Measurements from ENCODE around the gene FXYD6.

Gene FXYD6

GRCh38 chr11:117921893-117922292, 45.4 kb upstream of the FXYD6 start:
- CTCF ChIA-PET = no interaction called here
- POLR2A ChIA-PET (ENCODE audit: low non-redundant PET) = no interaction called here
- no peak overlapping the region for H3K27ac ChIP-seq
- no peak for DNase-seq (ENCODE audit: low spot score)
- no peak for TF ChIP-seq CTCF (conservative IDR thresholded peaks at IDR 0.05; ENCODE audit: low read depth)

- POLR2A ChIA-PET (ENCODE audit: low non-redundant PET) = no interaction called here
- CTCF ChIA-PET = interaction anchor here (1.5 kb wide), 1 partner anchor 25 kb away, joined by 4 read pairs; no protein-coding TSS in a partner anchor
- H3K27ac ChIP-seq = no peak overlapping the region
- DNase-seq (ENCODE audit: low spot score) = no peak
- no peak for TF ChIP-seq CTCF (conservative IDR thresholded peaks at IDR 0.05; ENCODE audit: low read depth)
Observed at GRCh38 chr11:117921456-117921855, 45.0 kb upstream of the FXYD6 start.

- no peak overlapping the region for H3K27ac ChIP-seq
- no peak for DNase-seq (ENCODE audit: low spot score)
- CTCF ChIA-PET = interaction anchor here (1.5 kb wide), 1 partner anchor 27 kb away, joined by 4 read pairs; no protein-coding TSS in a partner anchor
- POLR2A ChIA-PET (ENCODE audit: low non-redundant PET) = no interaction called here
- TF ChIP-seq CTCF (conservative IDR thresholded peaks at IDR 0.05; ENCODE audit: low read depth) = no peak
Observed at GRCh38 chr11:117919781-117920221, 43.3 kb upstream of the FXYD6 start.

- CTCF ChIA-PET = interaction anchor here (0.7 kb wide), 1 partner anchor 112 kb away, joined by 3 read pairs; no protein-coding TSS in a partner anchor
- no peak for TF ChIP-seq CTCF (conservative IDR thresholded peaks at IDR 0.05; ENCODE audit: low read depth)
- H3K27ac ChIP-seq = no peak overlapping the region
- POLR2A ChIA-PET (ENCODE audit: low non-redundant PET) = no interaction called here
- no peak for DNase-seq (ENCODE audit: low spot score)
Observed at GRCh38 chr11:117919341-117919740, 42.9 kb upstream of the FXYD6 start.

- H3K27ac ChIP-seq = no peak overlapping the region
- CTCF ChIA-PET = interaction anchor here (0.7 kb wide), 1 partner anchor 111 kb away, joined by 3 read pairs; no protein-coding TSS in a partner anchor
- POLR2A ChIA-PET (ENCODE audit: low non-redundant PET) = no interaction called here
- TF ChIP-seq CTCF (conservative IDR thresholded peaks at IDR 0.05; ENCODE audit: low read depth) = no peak
- DNase-seq (ENCODE audit: low spot score) = no peak
Observed at GRCh38 chr11:117918366-117919255, 42.2 kb upstream of the FXYD6 start.

- no peak overlapping the region for H3K27ac ChIP-seq
- CTCF ChIA-PET = interaction anchor here (1.5 kb wide), 1 partner anchor 29 kb away, joined by 3 read pairs; no protein-coding TSS in a partner anchor
- POLR2A ChIA-PET (ENCODE audit: low non-redundant PET) = no interaction called here
- TF ChIP-seq CTCF (conservative IDR thresholded peaks at IDR 0.05; ENCODE audit: low read depth) = no peak
- DNase-seq (ENCODE audit: low spot score) = no peak
Observed at GRCh38 chr11:117917591-117918151, 41.2 kb upstream of the FXYD6 start.

All from RWPE1 (cell line).